D721Med (cell line): ENCODE data around the gene CFAP61.

Experiments
- DNase-seq: peaks from one replicate; pipeline ENCODE4 v3.0.0; 2011; ENCODE audit warnings: low spot score; ENCODE audit not compliant: insufficient read length
- FAIRE-seq: peaks from 2 replicates; lab custom pipeline; 2011; peaks lifted over from hg19 to GRCh38; lab: Jason Lieb, UNC
- TF ChIP-seq, protein P1 (sequence below): IDR thresholded peaks from 2 replicates; pipeline ENCODE4 v1.5.1; 2012; ENCODE audit warnings: mild to moderate bottlenecking, control low read depth; ENCODE audit not compliant: insufficient read depth; ENCODE audit errors: missing control alignments

The CFAP61 gene

DNA sequence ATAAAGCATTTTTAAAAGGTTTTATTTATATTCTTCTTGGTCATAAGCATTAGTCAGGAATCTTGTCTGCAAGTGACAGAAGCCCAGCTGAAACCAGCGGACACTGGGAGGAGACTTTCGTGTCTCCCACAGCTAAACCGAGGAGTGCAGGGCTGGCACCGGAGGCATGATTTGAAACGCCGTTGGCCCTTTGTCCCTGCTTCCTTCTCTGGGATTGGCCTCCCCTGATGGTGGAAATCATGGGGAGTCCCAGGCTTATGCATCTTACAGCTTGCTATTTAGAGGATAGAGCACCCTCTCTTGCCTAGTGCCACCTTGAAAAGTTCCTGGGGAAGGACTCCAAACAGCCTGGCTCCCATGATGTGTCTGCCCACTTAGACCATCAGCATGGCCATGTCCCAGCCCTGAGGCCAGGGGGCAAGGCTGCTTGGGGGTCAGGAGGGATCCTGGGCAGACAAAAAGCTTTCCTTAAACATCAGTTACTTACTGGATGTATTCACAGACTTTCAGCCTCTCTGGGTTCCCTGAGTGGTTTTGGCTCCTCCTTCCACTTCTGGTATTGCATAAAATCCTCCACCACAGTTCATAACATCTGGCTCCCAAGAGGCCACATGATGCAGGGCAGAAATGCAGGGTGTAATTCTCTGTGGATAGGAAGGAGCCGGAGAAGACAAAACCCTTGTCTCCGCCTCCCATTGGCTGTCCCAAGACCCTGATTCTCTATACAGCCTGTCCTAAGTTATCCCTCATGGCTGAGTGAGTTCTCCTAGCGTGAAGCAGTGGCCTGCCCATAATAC lies 266.2 kb downstream of the CFAP61 start:
- no peak for FAIRE-seq
- DNase-seq, result no peak

DNA sequence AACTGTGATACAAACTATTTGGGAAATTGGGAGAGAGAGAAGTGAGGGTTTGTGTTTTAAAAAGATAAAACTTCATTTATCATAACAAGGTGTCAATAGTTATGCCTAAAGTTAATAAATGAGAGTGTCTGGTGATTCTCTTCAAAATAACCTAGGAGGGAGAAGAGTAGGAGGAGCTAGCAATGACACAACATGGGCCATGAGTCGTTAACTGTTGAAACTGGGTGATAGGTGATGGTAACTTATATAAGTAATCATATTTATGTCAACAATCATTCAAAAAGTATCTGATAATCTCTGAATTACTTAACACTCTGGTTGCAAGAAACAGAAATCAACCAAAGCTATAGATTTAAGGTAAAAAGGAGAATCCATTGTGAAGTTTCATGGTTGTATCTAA lies 268.8 kb downstream of the CFAP61 start:
- DNase-seq (no peak), FAIRE-seq (no peak)
- TF ChIP-seq, protein P1, sequence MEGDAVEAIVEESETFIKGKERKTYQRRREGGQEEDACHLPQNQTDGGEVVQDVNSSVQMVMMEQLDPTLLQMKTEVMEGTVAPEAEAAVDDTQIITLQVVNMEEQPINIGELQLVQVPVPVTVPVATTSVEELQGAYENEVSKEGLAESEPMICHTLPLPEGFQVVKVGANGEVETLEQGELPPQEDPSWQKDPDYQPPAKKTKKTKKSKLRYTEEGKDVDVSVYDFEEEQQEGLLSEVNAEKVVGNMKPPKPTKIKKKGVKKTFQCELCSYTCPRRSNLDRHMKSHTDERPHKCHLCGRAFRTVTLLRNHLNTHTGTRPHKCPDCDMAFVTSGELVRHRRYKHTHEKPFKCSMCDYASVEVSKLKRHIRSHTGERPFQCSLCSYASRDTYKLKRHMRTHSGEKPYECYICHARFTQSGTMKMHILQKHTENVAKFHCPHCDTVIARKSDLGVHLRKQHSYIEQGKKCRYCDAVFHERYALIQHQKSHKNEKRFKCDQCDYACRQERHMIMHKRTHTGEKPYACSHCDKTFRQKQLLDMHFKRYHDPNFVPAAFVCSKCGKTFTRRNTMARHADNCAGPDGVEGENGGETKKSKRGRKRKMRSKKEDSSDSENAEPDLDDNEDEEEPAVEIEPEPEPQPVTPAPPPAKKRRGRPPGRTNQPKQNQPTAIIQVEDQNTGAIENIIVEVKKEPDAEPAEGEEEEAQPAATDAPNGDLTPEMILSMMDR, result no peak

More for the DNA sequence above, 266.2 kb downstream of the CFAP61 start:
- TF ChIP-seq, protein P1, result no peak

DNA sequence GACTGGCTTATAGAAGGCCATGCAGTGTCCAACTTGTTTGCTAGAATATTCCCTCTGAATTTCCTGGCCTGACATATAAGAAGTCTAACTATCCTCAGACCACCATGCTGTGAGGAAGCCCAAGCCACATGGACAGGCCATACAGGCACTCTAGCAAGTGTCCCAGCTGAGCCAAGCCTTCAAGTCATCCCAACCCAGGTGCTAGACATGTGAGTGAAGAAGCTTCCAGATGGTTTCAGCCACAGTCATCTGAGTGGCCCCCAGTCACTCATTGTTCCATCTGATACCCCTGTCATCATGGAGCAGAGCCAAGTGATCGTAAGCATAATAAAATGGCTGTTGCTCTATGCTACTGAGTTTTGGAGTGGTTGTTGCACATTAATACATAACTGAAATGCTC lies 269.6 kb downstream of the CFAP61 start:
- DNase-seq (no peak), FAIRE-seq (no peak)
- TF ChIP-seq, protein P1, result no peak

DNA sequence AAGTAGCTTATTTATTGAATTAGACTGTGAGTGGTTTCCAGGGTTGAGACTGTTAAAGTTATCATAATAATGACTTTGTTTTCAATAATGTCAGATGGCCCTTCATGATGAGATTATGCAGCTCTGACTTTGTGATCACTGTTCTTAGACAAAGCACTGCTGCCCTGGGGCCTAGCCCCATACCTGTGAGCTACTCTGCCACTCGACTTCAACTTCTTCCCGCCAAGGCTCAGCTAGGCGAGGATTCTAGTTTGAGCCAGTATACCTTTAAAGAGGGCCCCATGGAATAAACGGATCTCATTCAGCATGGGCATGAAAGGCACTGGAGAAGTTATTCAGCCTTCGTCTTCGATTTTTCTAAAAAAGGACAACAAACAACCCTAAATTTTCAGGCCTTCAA lies 270.6 kb downstream of the CFAP61 start:
- no peak for DNase-seq
- no peak for FAIRE-seq
- TF ChIP-seq, protein P1, result no peak

DNA sequence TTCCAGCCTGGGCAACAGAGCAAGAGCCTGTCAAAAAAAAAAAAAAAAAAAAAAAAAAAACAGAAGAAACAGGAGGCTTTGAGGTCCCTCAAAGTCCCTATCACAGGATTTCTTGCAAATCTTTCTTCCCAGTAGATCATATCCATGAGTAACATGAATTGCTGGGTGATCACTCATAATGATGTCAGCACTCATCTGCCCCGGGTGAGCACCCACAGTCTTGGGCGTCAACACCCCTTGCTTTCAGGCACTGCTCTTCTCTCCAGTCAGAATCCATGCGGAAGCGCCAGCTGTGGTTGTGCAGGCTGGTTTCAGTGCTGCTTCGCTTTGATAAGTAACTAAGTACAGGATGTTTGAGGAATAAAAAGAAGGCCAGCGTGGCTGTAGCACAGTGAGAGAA lies 275.4 kb downstream of the CFAP61 start:
- TF ChIP-seq, protein P1, result no peak
- FAIRE-seq (no peak), DNase-seq (no peak)

DNA sequence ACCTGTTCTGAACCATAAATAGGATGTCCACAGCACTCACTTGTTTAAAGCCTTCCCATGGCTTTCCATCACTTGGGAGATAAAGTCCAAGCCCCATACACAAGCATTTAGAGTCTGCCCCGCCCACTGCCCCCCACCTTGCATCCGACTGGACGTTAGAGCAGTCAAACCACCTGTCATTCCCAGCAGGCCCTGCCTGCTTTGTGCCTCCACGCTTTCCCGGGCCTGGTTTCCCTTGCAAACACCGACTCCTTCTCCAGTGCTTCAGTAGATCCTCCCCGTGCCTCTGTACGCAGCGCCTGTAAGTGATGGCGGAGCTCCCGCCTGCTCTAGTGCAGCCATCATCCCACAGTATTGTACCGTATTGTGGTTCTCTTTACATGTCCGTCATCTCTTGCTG lies 277.2 kb downstream of the CFAP61 start:
- no peak for DNase-seq
- TF ChIP-seq, protein P1, result no peak
- FAIRE-seq, result no peak

DNA sequence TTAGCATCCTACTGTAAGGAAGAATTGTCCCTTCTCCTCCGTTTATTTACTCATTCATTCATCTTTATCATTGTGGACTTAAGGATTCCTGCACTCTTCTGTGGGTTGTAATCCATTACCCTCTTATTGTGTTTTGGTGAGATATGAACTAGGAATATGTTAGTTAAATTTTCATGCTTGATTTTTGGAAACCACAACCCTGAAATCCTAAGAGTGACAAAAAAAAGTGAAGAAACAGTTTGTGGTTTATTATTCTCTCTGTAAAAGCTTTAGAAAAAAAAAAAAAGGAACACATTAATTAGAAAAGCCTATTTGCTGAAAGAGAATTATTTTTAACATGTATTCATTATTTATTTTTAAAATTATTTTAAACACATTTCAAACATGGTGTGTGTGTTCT lies 278.8 kb downstream of the CFAP61 start:
- no peak for FAIRE-seq
- no peak for DNase-seq
- TF ChIP-seq, protein P1, result no peak
